ENCODE data around the gene PITPNM3. TPM values are rescaled to one million over a fixed set of nuclear protein-coding genes. Genes with fewer than 3 reads are reported as not detected.

The PITPNM3 gene
- polyA plus RNA-seq, 3 donors = 0.29 TPM; not detected in 2

DNA sequence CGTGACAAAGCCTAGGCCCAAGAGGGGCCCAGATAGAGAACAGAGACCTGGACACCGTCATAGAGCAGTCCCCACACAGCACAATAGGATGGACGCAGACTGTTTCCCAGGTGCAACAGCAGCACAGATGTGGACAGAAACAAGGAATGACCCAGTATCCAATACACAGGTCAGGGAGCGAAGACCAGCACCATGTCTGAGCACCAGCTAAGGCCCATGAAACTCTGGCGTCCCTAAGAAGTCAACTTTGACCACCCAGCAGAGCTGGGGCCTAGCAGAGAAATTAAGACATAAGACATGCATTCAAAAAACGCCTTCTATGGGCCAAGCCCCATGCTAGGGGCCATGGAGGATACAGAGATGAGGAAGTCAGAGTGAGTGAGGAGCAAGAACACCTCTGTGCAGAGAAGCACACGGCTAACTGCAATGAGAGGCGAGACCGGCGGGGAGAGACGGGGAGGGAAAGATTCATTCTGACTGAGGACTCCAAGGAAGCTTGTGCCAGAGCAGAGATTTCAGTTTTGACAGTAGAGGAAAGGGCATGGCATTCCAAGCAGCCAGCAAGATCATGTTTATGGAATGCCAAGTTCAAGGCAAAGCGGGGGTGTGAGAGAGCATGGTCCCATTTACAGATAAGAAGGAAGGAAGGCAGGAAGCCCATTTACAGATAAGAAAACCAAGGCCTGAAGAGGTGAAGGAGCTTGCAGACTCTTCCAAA is 50.8 kb downstream of the PITPNM3 start:
- Histone ChIP-seq H3K79me2 (ENCODE audit: insufficient read depth, low read length) (no peaks in the 10 kb centered on the region), H3K27ac (ENCODE audit: low read depth in 1 of 2, low read length in 2 of 2) (no peak overlapping the region), H3K9me3 (replicated peaks in 1 of 2; ENCODE audit: control insufficient read depth in 1 of 2, insufficient read depth in 1 of 2, low read length in 2 of 2) (no peaks in the 10 kb centered on the region), H3K9ac (ENCODE audit: insufficient read depth, low read length, poor library complexity, severe bottlenecking) (no peak overlapping the region), H4K20me1 (ENCODE audit: insufficient read depth, low read length) (no peaks in the 10 kb centered on the region), H3K27me3 (ENCODE audit: control insufficient read depth in 2 of 2, insufficient read depth in 2 of 2, low read length in 2 of 2) (no peaks in the 10 kb centered on the region), H3K36me3 (replicated peaks in 1 of 2; ENCODE audit: control insufficient read depth in 1 of 2, insufficient read depth in 2 of 2, low read length in 2 of 2) (no peaks in the 10 kb centered on the region), H3K4me1 (ENCODE audit: control insufficient read depth in 1 of 2, insufficient read depth in 2 of 2, low read length in 2 of 2) (no peaks in the 10 kb centered on the region), H3K4me2 (replicated peaks; ENCODE audit: extremely low read depth, low read length, poor library complexity, severe bottlenecking) (no peak overlapping the region), H2AFZ (ENCODE audit: insufficient read depth, low read depth, low read length, poor library complexity, severe bottlenecking) (no peak overlapping the region), H3K4me3 (replicated peaks in 1 of 3; ENCODE audit: low read depth in 2 of 3, low read length in 3 of 3) (no peak overlapping the region)
- Mint-ChIP-seq H3K9me3 (peaks cover 0 to 2% (median 0%) of the 10 kb centered on the region in 7 donors), H3K27ac (no peak overlapping the region), H3K4me3 (no peak overlapping the region), H3K27me3 (ENCODE audit: low read depth in 3 of 3) (peaks cover 0 to 7% (median 1%) of the 10 kb centered on the region in 3 donors), H3K36me3 (no peaks in the 10 kb centered on the region), H3K4me1 (no peaks in the 10 kb centered on the region)
- TF ChIP-seq CTCF (IDR thresholded peaks at IDR 0.05) = no peak
- WGBS (ENCODE audit: insufficient coverage) = 94% methylated on average over 11 of the region's 12 CpGs
- no peak for DNase-seq
- intact Hi-C loops (cut with micrococcal nuclease) = no loop called here

DNA sequence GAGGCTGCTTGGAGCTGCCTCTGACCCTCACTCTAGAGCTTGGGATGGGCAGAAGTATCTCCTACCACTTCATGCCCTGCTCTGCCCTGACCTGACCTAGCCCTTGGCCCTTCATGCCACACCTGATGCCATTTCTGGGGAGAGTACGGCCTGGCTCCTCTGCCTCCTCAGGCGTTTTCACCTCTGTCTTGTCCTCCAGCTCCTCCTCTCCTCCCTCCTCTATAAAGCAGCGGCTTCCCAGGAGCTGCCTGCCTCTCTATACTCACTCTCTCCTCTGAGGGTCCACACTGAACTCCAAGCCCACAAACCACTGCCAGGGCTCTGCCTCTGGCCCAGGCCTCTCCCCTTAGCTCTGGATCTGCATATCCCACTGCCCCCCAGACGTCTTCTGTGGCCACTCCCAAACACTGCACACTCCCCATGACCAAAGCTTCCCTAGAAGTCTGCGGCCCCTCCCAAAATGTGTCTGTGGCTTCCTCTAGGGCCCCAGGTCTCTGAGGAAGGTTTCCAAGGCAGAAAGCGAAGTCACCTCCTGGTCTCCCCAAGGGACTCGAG is 52.6 kb downstream of the PITPNM3 start:
- DNase-seq = no peak
- H4K20me1 ChIP-seq (ENCODE audit: insufficient read depth, low read length) = no peaks in the 10 kb centered on the region
- no peak overlapping the region for H3K4me3 ChIP-seq (replicated peaks in 1 of 3; ENCODE audit: low read depth in 2 of 3, low read length in 3 of 3)
- WGBS (ENCODE audit: insufficient coverage) = 89% methylated on average over 7 of the region's 7 CpGs
- no peaks in the 10 kb centered on the region for H3K9me3 ChIP-seq (replicated peaks in 1 of 2; ENCODE audit: control insufficient read depth in 1 of 2, insufficient read depth in 1 of 2, low read length in 2 of 2)
- no peak overlapping the region for H3K4me3 Mint-ChIP-seq
- H3K27me3 Mint-ChIP-seq (ENCODE audit: low read depth in 3 of 3) = peaks cover 0 to 12% (median 1%) of the 10 kb centered on the region in 3 donors
- H3K4me1 ChIP-seq (ENCODE audit: control insufficient read depth in 1 of 2, insufficient read depth in 2 of 2, low read length in 2 of 2) = no peaks in the 10 kb centered on the region
- no peaks in the 10 kb centered on the region for H3K36me3 ChIP-seq (replicated peaks in 1 of 2; ENCODE audit: control insufficient read depth in 1 of 2, insufficient read depth in 2 of 2, low read length in 2 of 2)
- no peaks in the 10 kb centered on the region for H3K79me2 ChIP-seq (ENCODE audit: insufficient read depth, low read length)
- no peak overlapping the region for H3K4me2 ChIP-seq (replicated peaks; ENCODE audit: extremely low read depth, low read length, poor library complexity, severe bottlenecking)
- no peak overlapping the region for H3K9ac ChIP-seq (ENCODE audit: insufficient read depth, low read length, poor library complexity, severe bottlenecking)
- no peaks in the 10 kb centered on the region for H3K36me3 Mint-ChIP-seq
- no peak for TF ChIP-seq CTCF (IDR thresholded peaks at IDR 0.05)
- no peak overlapping the region for H3K27ac Mint-ChIP-seq
- H2AFZ ChIP-seq (ENCODE audit: insufficient read depth, low read depth, low read length, poor library complexity, severe bottlenecking) = no peak overlapping the region
- intact Hi-C loops (cut with micrococcal nuclease) = no loop called here
- H3K9me3 Mint-ChIP-seq = peaks cover 0 to 2% (median 0%) of the 10 kb centered on the region in 7 donors
- H3K27me3 ChIP-seq (ENCODE audit: control insufficient read depth in 2 of 2, insufficient read depth in 2 of 2, low read length in 2 of 2) = no peaks in the 10 kb centered on the region
- H3K4me1 Mint-ChIP-seq = no peaks in the 10 kb centered on the region
- H3K27ac ChIP-seq (ENCODE audit: low read depth in 1 of 2, low read length in 2 of 2) = no peak overlapping the region
